Cerebellar nuclear complex (tissue), 1 donor: Measurements from ENCODE around the gene PRKAG2.
"Not testable (repeated sequence)": the region's sequence is repeated elsewhere in the genome, so short reads cannot be mapped to it uniquely, and the experiment has no call there.

Experiments
- DNase-seq, 2 experiments: peaks; one replicate each; lab custom pipeline; 2025; lab: John Stamatoyannopoulos, UW

The PRKAG2 gene

GRCh38 chr7:151851145-151851751, 25.7 kb downstream of the PRKAG2 start:
- no peak for DNase-seq

GRCh38 chr7:151850491-151851124, 26.3 kb downstream of the PRKAG2 start:
- DNase-seq: no peak

GRCh38 chr7:151849879-151850260, 27.0 kb downstream of the PRKAG2 start:
- DNase-seq: no peak

- no peak for DNase-seq
Measured at GRCh38 chr7:151849008-151849878, 27.7 kb downstream of the PRKAG2 start.

GRCh38 chr7:151847681-151848081, 29.2 kb downstream of the PRKAG2 start:
- DNase-seq: no peak

GRCh38 chr7:151847136-151847535, 29.8 kb downstream of the PRKAG2 start:
- DNase-seq: no peak

- no peak for DNase-seq
Measured at GRCh38 chr7:151845412-151846205, 31.3 kb downstream of the PRKAG2 start.

- no peak for DNase-seq
Measured at GRCh38 chr7:151844825-151845200, 32.1 kb downstream of the PRKAG2 start.

GRCh38 chr7:151844071-151844824, 32.7 kb downstream of the PRKAG2 start:
- DNase-seq: no peak

GRCh38 chr7:151843181-151843580, 33.7 kb downstream of the PRKAG2 start:
- DNase-seq: no peak

GRCh38 chr7:151841395-151842051, 35.4 kb downstream of the PRKAG2 start:
- not testable (repeated sequence) for DNase-seq

GRCh38 chr7:151840088-151840910, 36.6 kb downstream of the PRKAG2 start:
- DNase-seq: no peak

GRCh38 chr7:151839451-151839921, 37.4 kb downstream of the PRKAG2 start:
- DNase-seq: no peak

- DNase-seq: no peak
Measured at GRCh38 chr7:151838861-151839381, 38.0 kb downstream of the PRKAG2 start.

GRCh38 chr7:151838072-151838471, 38.8 kb downstream of the PRKAG2 start:
- no peak for DNase-seq

GRCh38 chr7:151837285-151838042, 39.5 kb downstream of the PRKAG2 start:
- no peak for DNase-seq

- no peak for DNase-seq
Measured at GRCh38 chr7:151836927-151837205, 40.0 kb downstream of the PRKAG2 start.

GRCh38 chr7:151836191-151836926, 40.6 kb downstream of the PRKAG2 start:
- no peak for DNase-seq
